ENCODE data around the gene SIVA1. TPM values are rescaled to one million over a fixed set of nuclear protein-coding genes. Genes with fewer than 3 reads are reported as not detected.

Gene SIVA1
- total and polyA plus RNA-seq, 2 of the 4 experiments (the other 2 are of a cell fraction): 166 to 184 TPM

- TF ChIP-seq MAFK (IDR thresholded peaks at IDR 0.05; ENCODE audit: low read depth, low read length): no peak
- no peak for TF ChIP-seq CEBPB (IDR thresholded peaks at IDR 0.05; ENCODE audit: low read depth, low read length)
- TF ChIP-seq SMC3 (IDR thresholded peaks at IDR 0.05; ENCODE audit: low read depth, low read length): no peak
- TF ChIP-seq BHLHE40 (IDR thresholded peaks at IDR 0.05; ENCODE audit: low read depth, low read length): no peak
- TF ChIP-seq CHD1 (IDR thresholded peaks at IDR 0.05; ENCODE audit: low read depth, low read length): no peak
- TF ChIP-seq POLR2A (IDR thresholded peaks at IDR 0.05; ENCODE audit: low read depth, low read length): no peak
- TF ChIP-seq ELK1 (IDR thresholded peaks at IDR 0.05; ENCODE audit: borderline replicate concordance, low read depth, low read length): no peak
- TF ChIP-seq MAZ (IDR thresholded peaks at IDR 0.05; ENCODE audit: borderline replicate concordance, low read depth, low read length): no peak
- TF ChIP-seq CTCF (conservative IDR thresholded peaks at IDR 0.05; ENCODE audit: low read depth, low read length): no peak
- TF ChIP-seq RCOR1 (IDR thresholded peaks at IDR 0.05; ENCODE audit: insufficient replicate concordance, low read length): no peak
- no peak for TF ChIP-seq RAD21 (IDR thresholded peaks at IDR 0.05; ENCODE audit: low read length)
- TF ChIP-seq RFX5 (IDR thresholded peaks at IDR 0.05; ENCODE audit: low read depth, low read length): no peak
- no peak for TF ChIP-seq NFE2L2 (IDR thresholded peaks at IDR 0.05; ENCODE audit: low read depth, low read length)
- TF ChIP-seq FOS (IDR thresholded peaks at IDR 0.05; ENCODE audit: low read depth, low read length): no peak
- no peak for TF ChIP-seq USF2 (IDR thresholded peaks at IDR 0.05; ENCODE audit: low read depth, low read length)
- TF ChIP-seq MXI1 (IDR thresholded peaks at IDR 0.05; ENCODE audit: borderline replicate concordance, low read depth, low read length): no peak
- no peak overlapping the region for H4K5ac ChIP-seq (ENCODE audit: low read depth, low read length)
- no peak overlapping the region for H2BK20ac ChIP-seq (ENCODE audit: low read depth, low read length)
- H3K4me3 ChIP-seq (ENCODE audit: insufficient read depth, low read depth, low read length): no peak overlapping the region
- H3K9me1 ChIP-seq (ENCODE audit: insufficient read depth, low read length): no peaks in the 10 kb centered on the region
- no peak overlapping the region for H3K23ac ChIP-seq (ENCODE audit: low read depth, low read length)
- H2BK5ac ChIP-seq (ENCODE audit: low read depth, low read length, poor library complexity, severe bottlenecking): no peak overlapping the region
- no peak overlapping the region for H3K4me2 ChIP-seq (ENCODE audit: low read depth, low read length)
- DNase-seq: no peak
- no peaks in the 10 kb centered on the region; the same call in 1 of the 2 replicates for H3K9me3 ChIP-seq (ENCODE audit: control insufficient read depth, insufficient read depth, low read length)
- peaks cover 22% of the 10 kb centered on the region for H4K20me1 ChIP-seq (ENCODE audit: insufficient read depth, low read length)
- ChIA-PET POLR2A (ENCODE audit: unreplicated experiment) (no interaction called here), CTCF (interaction anchor here (1.2 to 1.6 kb wide), 2 partner anchors 18 to 56 kb away, joined by 4 to 5 read pairs; partner anchors contain the start of gene SIVA1)
- H3K18ac ChIP-seq (ENCODE audit: low read depth, low read length): no peak overlapping the region
- H3K27me3 ChIP-seq (ENCODE audit: control insufficient read depth, insufficient read depth, low read length): no peaks in the 10 kb centered on the region
- in situ Hi-C loops (cut with MboI; ENCODE audit: low sequenced_read_pairs): no loop called here
- intact Hi-C loops (cut with micrococcal nuclease): no loop called here
- no peak overlapping the region for H3K56ac ChIP-seq (ENCODE audit: extremely low read depth, insufficient read depth, low read length)
- H4K8ac ChIP-seq (ENCODE audit: low read depth in 2 of 2, low read length in 2 of 2): no peak overlapping the region
- H3K36me3 ChIP-seq (ENCODE audit: control insufficient read depth, insufficient read depth, low read length): peaks cover 52% of the 10 kb centered on the region
- WGBS, 2 experiments (ENCODE audit: extremely low coverage in 2 of 2, insufficient read length in 1 of 2): no CpG with 5 or more reads among the region's 4 CpGs
- H2AK5ac ChIP-seq (ENCODE audit: low read depth, low read length): no peak overlapping the region
- no peak for ATAC-seq (ENCODE audit: low read depth)
- no peak overlapping the region for H4K91ac ChIP-seq (ENCODE audit: insufficient read depth, low read depth, low read length)
- H3K4ac ChIP-seq (ENCODE audit: low read depth, low read length): no peak overlapping the region
- no peak overlapping the region for H2BK15ac ChIP-seq (ENCODE audit: low read depth, low read length)
- dilution Hi-C loops (cut with HindIII; ENCODE audit: low sequenced_read_pairs, unreplicated experiment): no loop called here
- H3K14ac ChIP-seq (replicated peaks; ENCODE audit: low read depth, low read length): no peak overlapping the region
- no peak overlapping the region for H3K9ac ChIP-seq (ENCODE audit: low read depth, low read length)
- BruUV-seq (replicated peaks): no TSS peak
- H2BK120ac ChIP-seq (ENCODE audit: low read depth, low read length): no peak overlapping the region
- H3K4me1 ChIP-seq (ENCODE audit: control insufficient read depth, insufficient read depth, low read length): peaks cover 5% of the 10 kb centered on the region
- H2AFZ ChIP-seq (replicated peaks; ENCODE audit: low read length, poor library complexity): no peak overlapping the region
- H2AK9ac ChIP-seq (replicated peaks; ENCODE audit: low read depth, low read length, poor library complexity): peak overlapping the region; percentile 28
- peaks cover 0 to 18% of the 10 kb centered on the region in 2 experiments; a peak in 1 of 4 replicates for H3K79me1 ChIP-seq (ENCODE audit: low read depth in 1 of 2, low read length in 2 of 2)
- H3K27ac ChIP-seq (ENCODE audit: insufficient read depth, low read length): no peak overlapping the region
These were observed 18.4 kb downstream of the SIVA1 start for GRCh38 chr14:104771374-104771773.
